ENCODE data around the gene EML2.
"Not testable (repeated sequence)": the region's sequence is repeated elsewhere in the genome, so short reads cannot be mapped to it uniquely, and the experiment has no call there.

Gene EML2

DNA sequence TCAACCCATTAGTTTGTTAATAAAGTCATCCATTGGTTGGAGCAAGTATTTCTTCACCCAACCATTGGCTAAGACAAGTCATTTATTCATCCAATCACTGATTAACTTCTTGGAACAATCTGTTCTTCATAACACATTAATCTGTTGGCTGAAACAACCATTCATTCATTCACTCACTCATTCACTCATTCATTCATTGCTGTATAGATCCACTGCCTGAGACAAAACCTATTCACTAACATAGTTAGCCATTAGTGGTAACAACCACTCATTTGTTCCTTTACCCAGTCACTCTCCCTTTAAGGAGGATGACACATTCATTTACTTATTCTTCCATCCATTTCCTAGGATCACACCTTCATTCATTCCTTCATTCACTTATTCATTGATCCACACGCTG is 15.2 kb downstream of the EML2 start:
- TF ChIP-seq CTCF (IDR thresholded peaks at IDR 0.05; ENCODE audit: extremely low read depth, missing control alignments), result no peak
- DNase-seq (ENCODE audit: low spot score), result no peak

DNA sequence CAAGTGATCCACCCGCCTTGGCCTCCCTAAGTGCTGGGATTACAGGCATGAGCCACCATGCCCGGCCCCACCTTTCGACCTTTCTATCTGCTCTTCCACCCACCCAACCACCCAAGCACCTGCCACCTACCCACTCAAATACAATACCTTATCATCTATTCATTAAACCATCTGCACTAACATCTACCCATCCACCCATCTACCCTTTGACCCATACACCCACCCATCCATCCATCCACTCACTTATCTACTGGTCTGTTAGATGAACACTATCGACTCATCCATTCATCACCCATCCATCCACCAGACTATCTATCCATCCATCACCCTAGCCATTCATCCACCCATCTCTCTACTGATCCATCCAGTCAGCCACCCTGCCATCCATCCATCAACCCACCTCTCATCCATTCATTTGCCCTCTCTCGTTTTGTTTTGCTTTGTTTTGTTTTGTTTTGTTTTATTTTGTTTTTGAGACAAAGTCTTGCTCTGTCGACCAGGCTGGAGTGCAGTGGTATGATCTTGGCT is 17.2 kb downstream of the EML2 start:
- TF ChIP-seq CTCF (IDR thresholded peaks at IDR 0.05; ENCODE audit: extremely low read depth, missing control alignments), result no peak
- no peak for DNase-seq (ENCODE audit: low spot score)

DNA sequence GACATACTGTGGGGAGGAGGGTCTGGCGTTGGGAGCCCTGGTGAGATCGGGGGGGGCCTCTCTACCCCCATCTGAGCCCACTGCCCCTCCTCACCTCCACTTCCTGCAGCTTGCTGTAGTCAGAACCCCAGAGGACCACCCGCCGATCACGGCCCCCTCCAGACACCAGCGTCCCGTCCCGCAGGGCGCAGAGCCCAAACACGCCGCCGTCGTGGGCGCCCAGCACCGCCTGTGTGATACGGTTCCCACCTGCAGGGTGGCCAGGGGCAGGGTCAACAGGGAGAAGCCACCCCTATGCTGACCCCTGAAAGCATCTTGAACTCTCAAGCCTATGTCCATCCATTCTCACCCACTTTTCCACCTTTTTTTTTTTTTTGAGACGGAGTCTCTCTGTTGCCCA is 17.8 kb downstream of the EML2 start:
- no peak for TF ChIP-seq CTCF (IDR thresholded peaks at IDR 0.05; ENCODE audit: extremely low read depth, missing control alignments)
- no peak for DNase-seq (ENCODE audit: low spot score)

DNA sequence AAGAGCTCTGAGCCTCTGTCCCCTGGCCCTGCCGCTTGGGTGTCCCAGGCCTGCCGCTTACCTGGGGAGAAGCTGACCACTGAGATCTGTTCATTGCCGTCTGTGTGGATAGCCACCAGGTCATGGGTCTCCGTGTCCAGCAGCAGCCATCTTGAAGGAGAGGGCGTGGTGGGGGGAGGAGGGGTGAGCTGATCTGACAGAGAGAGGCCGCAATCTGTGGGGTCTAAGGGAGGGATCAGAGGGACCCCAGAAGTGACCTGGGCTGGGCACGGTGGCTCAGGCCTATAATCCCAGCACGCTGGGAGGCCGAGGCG is 22.5 kb downstream of the EML2 start:
- no peak for TF ChIP-seq CTCF (IDR thresholded peaks at IDR 0.05; ENCODE audit: extremely low read depth, missing control alignments)
- DNase-seq (ENCODE audit: low spot score), result no peak

DNA sequence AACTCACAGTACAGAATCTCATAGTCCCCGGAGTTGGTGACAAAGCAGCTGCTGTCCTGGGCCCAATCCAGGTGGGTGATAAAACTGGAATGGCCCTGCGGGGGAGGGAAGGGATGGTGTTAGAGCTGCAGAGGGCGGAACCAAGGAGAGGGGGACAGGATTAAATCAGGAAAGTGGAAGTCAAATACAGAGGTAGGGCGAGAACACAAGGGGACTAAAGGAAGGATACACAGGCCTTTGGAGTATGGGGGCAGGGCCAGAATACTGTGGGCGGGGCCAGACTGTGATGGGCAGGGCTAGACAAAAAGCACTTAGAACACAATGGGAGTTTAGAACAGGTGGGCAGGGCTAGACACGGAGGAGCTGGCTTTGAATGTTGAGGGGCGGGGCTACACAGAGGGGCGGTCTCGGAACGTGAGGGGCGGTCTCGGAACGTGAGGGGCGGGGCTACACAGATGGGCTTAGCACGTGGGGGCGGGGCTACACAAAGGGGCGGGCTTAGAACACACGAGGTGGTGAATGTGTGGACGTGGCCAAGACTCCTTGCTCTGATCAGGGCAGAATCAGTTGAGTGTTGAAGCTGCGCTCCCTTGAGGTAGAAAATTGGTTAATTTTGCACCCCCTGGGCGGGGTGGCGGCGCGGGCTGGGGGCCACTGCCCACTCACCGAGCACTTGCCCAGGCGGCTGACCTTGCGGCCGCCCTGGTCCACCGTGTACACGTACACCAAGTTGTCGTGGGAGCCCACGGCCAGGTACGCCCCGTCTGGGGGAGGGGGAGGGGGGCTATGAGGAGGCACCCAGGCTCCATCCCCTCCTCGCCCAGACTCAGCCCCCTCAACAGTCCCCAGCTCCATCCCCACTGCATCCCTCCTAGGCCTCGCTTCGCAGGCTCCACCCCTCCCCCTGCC is 23.1 kb downstream of the EML2 start:
- DNase-seq (ENCODE audit: low spot score), result peak; percentile 94
- TF ChIP-seq CTCF (IDR thresholded peaks at IDR 0.05; ENCODE audit: extremely low read depth, missing control alignments), result no peak

DNA sequence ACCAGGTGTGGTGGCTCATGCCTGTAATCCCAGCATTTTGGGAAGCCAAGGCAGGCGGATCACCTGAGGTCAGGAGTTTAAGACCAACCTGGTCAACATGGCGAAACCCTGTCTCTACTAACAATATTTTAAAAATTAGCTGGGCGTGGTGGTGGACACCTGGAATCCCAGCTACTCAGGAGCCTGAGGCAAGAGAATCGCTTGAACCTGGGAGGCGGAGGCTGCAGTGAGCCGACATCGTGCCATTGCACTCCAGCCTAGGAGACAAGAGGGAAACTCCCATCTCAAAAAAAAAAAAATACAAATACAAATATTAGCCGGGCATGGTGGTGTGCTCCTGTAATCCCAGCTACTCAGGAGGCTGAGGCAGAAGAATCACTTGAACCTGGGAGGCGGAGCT is 24.1 kb downstream of the EML2 start:
- not testable (repeated sequence) for DNase-seq (ENCODE audit: low spot score)

- no peak for TF ChIP-seq CTCF (IDR thresholded peaks at IDR 0.05; ENCODE audit: extremely low read depth, missing control alignments)
- DNase-seq (ENCODE audit: low spot score), result peak; percentile 84
Measured at GRCh38 chr19:45613926-45614725, 25.1 kb downstream of the EML2 start.

Measured in GM20000 (cell line).